K562 (cell line): ENCODE results near the gene PACSIN2. TPM values are rescaled to one million over a fixed set of nuclear protein-coding genes. Genes with fewer than 3 reads are reported as not detected.
A peak's percentile ranks its signal among the peaks of the same experiment; 100 is the strongest.

Source experiments
- BCLAF1 ChIP-seq, 2 experiments: fragments of 450-650 bp in 1 of 2; IDR thresholded peaks; 2 replicates each; pipeline ENCODE4 v1.6.1; 2011 to 2017; ENCODE audit warnings: low read depth in 2 of 2, antibody characterized with exemption in 1 of 2, borderline replicate concordance in 1 of 2, low read length in 1 of 2, mild to moderate bottlenecking in 1 of 2, mixed read lengths in 1 of 2; ENCODE audit not compliant: control insufficient read depth in 1 of 2
- DACH1 ChIP-seq: fragments of 450-650 bp; IDR thresholded peaks from 2 replicates; pipeline ENCODE4 v1.6.1; 2018; ENCODE audit not compliant: partially characterized antibody
- ETS1 ChIP-seq: conservative IDR thresholded peaks from 2 replicates; pipeline ENCODE4 v1.6.1; 2011; ENCODE audit warnings: low read depth, mild to moderate bottlenecking, low read length; ENCODE audit not compliant: control insufficient read depth
- GTF2A2 ChIP-seq: IDR thresholded peaks from 2 replicates; pipeline ENCODE4 v1.6.1; 2016; ENCODE audit warnings: mild to moderate bottlenecking, missing genetic modification characterization, missing compliant biosample characterization
- HINFP ChIP-seq: fragments of 450-650 bp; conservative IDR thresholded peaks from 2 replicates; pipeline ENCODE4 v1.6.1; 2016; ENCODE audit warnings: missing genetic modification characterization, low read depth, mild to moderate bottlenecking, control low read depth, missing compliant biosample characterization
- MAFF ChIP-seq: IDR thresholded peaks from 2 replicates; pipeline ENCODE4 v1.6.1; 2012; ENCODE audit warnings: low read length, improper control_type of control experiment
- REST ChIP-seq, 2 experiments: fragments of 450-650 bp; formaldehyde crosslinking in 1 of 2; IDR thresholded peaks; 2 replicates each; pipeline versions ENCODE4 v1.4.0 to v1.6.1; 2014 to 2020; ENCODE audit warnings: mild to moderate bottlenecking in 2 of 2, borderline replicate concordance in 1 of 2, low read depth in 1 of 2
- ZNF398 ChIP-seq: fragments of 250-450 bp; sonication (Bioruptor Pico); IDR thresholded peaks from 2 replicates; pipeline ENCODE4 v1.8.0; 2021; ENCODE audit warnings: moderate library complexity, mild to moderate bottlenecking, inconsistent platforms
- polyA plus RNA-seq, 8 experiments: library from polyadenylated mRNA; depleted of rRNA in 4 of 8; stranded (reverse) in 5 of 8; unstranded in 3 of 8; fragments of >200 nt; fragmentation: Nextera tagmentation in 2 of 8; fragmentation: Illumina TruSeq in 1 of 8; extraction: Ambion mirVana in 2 of 8; extraction: Trizol in 1 of 8; gene quantifications; 2 replicates each; pipeline versions ENCODE4 v1.2.1 to v1.2.3, GENCODE V29; 2011 to 2014; ENCODE audit warnings: inconsistent platforms in 1 of 8, missing spikeins in 1 of 8
- total RNA-seq, 7 experiments: library from RNA; depleted of rRNA in 6 of 7; stranded (reverse); fragments of >200 nt in 6 of 7; fragmentation: Illumina TruSeq in 2 of 7; extraction: Trizol in 2 of 7; gene quantifications; 2 replicates each; pipeline versions ENCODE4 v1.2.1 to v1.2.3, GENCODE V29; 2011 to 2021; ENCODE audit warnings: low replicate concordance in 1 of 7

Gene PACSIN2
- total and polyA plus RNA-seq, 9 of the 15 experiments (the other 6 are each of a cell fraction or from before 2014, with no cell fraction given), result 0.45 to 45.1 (median 23.9) TPM

- TF ChIP-seq BCLAF1 (IDR thresholded peaks at IDR 0.05; ENCODE audit: borderline replicate concordance in 1 of 2, control insufficient read depth in 1 of 2, low read depth in 2 of 2, low read length in 1 of 2) (no peak), ETS1 (0 out of 2 replicates have a peak, but pooled peaks have one; percentile 25), GTF2A2 (tag) (no peak), ZNF398 (no peak), REST (IDR thresholded peaks at IDR 0.05; ENCODE audit: borderline replicate concordance) (peak; percentile 31), REST (CRISPR knock-in tag; IDR thresholded peaks at IDR 0.05; ENCODE audit: low read depth) (peak; percentile 12; the same call in 1 of the 2 replicates), DACH1 (peak; percentile 69), HINFP (tag) (no peak), MAFF (no peak)
Measured at GRCh38 chr22:42856865-42857704, 157.9 kb downstream of the PACSIN2 start, which contains the start of gene ARFGAP3 (continued).
